Cardiac fibroblast (primary cell): ENCODE results near the gene CFAP100.
A peak's percentile ranks its signal among the peaks of the same experiment; 100 is the strongest.

ENCODE experiments used
- DNase-seq, 2 donors: peaks; one replicate each; pipeline versions ENCODE4 v3.0.0 to v3.0.0-alpha.2; 2010; ENCODE audit warnings: low read depth in 2 of 2
- H3K4me3 ChIP-seq, 2 donors: replicated peaks in 1 of 2; 1 replicate in 1 of 2; 2 replicates in 1 of 2; pipeline ENCODE4 v1.5.1; 2011; ENCODE audit warnings: low read depth in 2 of 2, low read length in 2 of 2, mild to moderate bottlenecking in 2 of 2, moderate library complexity in 1 of 2
- CTCF ChIP-seq: IDR thresholded peaks from one replicate; pipeline ENCODE4 v1.5.1; 2011; ENCODE audit warnings: low read depth, mild to moderate bottlenecking, low read length, inconsistent platforms

CFAP100 gene

GRCh38 chr3:126394179-126394976 is at the start of gene CFAP100:
Gene CFAP100 (plus strand): TSS chr3:126394909. CDS start chr3:126396001, 1,092 bp downstream.
- TF ChIP-seq CTCF, result no peak
- DNase-seq, result peak; percentile 37 to 53
- H3K4me3 ChIP-seq, result no peak within 1 kb of the TSS

GRCh38 chr3:126345231-126345630 is 49.5 kb upstream of the CFAP100 start:
- H3K4me3 ChIP-seq, result no peak overlapping the region
- no peak for DNase-seq
- TF ChIP-seq CTCF, result no peak

- no peak for DNase-seq
- H3K4me3 ChIP-seq, result no peak overlapping the region
- no peak for TF ChIP-seq CTCF
Observed at GRCh38 chr3:126345641-126346460, 48.9 kb upstream of the CFAP100 start.

GRCh38 chr3:126346466-126346865 is 48.2 kb upstream of the CFAP100 start:
- no peak for DNase-seq
- TF ChIP-seq CTCF, result no peak
- no peak overlapping the region for H3K4me3 ChIP-seq

GRCh38 chr3:126347543-126348161 is 47.1 kb upstream of the CFAP100 start:
- DNase-seq, result no peak
- H3K4me3 ChIP-seq, result no peak overlapping the region
- TF ChIP-seq CTCF, result no peak

- peak; percentile 16 for TF ChIP-seq CTCF
- H3K4me3 ChIP-seq, result no peak overlapping the region
- DNase-seq, result peak in 1 of 2 donors; percentile 14
Observed at GRCh38 chr3:126348308-126348920, 46.3 kb upstream of the CFAP100 start.
